Suppressor macrophage (primary cell): ENCODE results near the gene UQCRH.
"Not testable (repeated sequence)": the region's sequence is repeated elsewhere in the genome, so short reads cannot be mapped to it uniquely, and the experiment has no call there.

ENCODE experiments used
- DNase-seq, 4 experiments: peaks; one replicate each; pipeline ENCODE4 v3.0.0-alpha.2; 2020 to 2022

UQCRH gene

DNA sequence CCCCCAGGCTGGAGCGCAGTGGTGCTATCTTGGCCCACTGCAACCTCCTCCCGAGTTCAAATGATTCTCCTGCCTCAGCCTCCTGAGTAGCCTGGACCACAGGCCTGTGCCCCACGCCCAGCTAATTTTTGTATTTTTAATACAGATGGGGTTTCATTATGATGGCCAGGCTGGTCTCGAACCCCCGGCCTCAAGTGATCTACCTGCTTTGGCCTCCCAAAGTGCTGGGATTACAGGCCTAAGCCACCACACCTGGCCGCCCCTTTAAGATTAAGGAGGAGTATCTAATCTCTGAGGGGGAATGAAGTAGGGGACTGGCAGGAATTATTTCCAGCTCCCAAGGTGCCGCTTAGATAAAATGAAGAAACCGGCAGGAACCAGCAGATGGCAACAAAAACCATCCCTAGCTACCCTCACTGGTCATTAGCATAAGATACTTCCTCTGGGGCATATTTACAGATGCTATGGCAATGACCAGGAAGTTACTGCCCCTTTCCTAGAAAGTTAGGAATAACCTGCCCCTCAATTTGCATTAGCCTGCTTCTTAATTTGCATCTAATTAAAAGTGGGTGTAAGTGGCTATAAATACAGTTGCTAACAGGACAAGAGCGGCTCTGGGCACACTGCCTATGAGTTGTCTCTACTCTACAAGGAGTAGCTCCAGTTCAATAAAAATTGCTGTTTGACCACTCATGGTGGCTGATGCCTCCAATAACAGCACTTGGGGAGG, 30.0 kb downstream of the UQCRH start:
- DNase-seq: peak; percentile 74 to 84 (median 80)

DNA sequence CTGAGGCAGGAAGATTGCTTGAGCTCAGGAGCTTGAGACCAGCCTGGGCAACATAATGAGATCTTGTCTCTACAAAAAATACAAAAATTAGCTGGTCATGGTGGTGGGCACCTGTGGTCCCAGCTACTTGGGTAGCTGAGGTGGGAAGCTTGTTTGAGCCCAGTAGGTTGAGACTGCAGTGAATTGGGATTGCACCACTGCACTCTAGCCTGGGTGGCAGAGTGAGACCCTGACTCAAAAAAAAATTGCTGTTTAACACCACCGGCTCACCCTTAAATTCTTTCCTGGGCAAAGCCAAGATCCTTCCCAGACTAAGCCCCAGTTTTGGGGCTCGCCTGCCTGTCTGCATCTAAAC, 30.5 kb downstream of the UQCRH start:
- DNase-seq: no peak

DNA sequence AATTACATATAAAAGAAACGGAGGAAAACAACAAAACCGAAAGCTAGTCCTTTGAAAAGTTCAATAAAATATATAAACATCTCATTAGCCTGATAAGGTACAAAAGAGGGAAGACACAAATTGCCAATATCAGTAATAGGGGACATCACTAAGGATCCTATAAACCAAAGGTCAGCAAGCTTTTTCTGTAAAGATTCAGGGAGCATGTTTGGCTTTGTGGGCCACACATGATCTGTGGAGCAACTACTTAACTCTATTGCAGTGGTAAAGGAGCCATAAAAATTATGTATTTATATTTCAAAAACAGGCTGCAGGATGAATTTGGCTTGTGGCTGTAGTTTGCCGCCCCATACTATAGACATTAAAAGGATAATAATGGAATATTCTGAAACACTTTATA, 31.6 kb downstream of the UQCRH start:
- DNase-seq: no peak

DNA sequence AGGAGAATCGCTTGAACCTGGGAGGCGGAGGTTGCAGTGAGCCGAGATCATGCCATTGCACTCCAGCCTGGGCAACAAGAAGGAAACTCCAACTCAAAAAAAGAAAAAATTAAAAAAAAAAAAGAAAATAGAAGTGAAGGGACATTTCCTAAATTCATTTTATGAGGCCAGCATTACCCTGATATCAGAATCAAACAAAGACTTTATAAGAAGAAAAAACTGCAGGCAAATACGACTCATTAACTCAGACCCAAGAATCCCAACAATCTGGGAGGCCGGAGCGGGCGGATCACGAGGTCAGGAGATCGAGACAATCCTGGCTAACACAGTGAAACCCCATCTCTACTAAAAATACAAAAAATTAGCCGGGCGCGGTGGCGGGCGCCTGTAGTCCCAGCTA, 33.9 kb downstream of the UQCRH start:
- not testable (repeated sequence) for DNase-seq

DNA sequence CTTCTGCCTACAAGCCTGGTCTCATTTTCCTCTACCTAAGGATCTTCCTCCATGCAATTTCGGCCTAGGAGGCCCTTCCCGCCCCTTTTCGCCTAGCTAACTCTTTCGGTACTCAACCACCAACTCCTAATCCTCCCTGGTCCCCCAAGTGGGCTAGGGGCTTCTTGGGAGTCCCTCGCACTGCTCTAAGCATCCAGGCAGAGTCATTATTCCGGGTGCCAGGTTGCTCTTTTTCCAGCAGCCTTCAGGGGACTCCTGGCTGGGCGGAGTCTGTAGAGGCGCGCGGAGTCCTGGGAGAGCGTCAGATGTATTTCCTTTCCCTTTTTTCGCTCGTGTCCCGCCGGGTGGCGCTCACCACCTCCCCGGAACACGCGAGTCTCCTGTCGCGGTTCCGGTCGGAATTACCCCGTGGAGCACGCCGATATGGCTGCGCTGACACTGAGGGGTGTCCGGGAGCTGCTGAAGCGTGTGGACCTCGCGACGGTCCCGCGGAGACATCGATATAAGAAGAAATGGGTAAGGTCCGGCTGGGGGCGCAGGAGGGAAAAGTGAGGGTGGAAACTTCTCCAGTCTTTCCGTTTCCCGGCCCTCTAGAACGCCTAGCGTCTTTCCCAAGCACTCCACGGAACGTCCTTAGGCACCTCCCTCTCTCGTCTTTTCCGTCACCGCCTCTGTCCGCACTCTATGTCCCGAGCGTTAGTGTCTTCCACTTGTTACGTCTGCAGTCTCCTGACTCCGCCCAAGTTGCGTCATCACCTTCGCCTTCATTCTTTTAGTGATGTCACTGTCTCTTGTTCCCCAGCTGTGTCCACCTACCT, 37.1 kb downstream of the UQCRH start, which contains the start of gene NSUN4:
NSUN4 (plus strand) TSS at position 404 of the 818 bp plus-strand sequence; CDS start at position 424, 20 bp downstream.
- peak; percentile 95 to 98 (median 97) for DNase-seq

DNA sequence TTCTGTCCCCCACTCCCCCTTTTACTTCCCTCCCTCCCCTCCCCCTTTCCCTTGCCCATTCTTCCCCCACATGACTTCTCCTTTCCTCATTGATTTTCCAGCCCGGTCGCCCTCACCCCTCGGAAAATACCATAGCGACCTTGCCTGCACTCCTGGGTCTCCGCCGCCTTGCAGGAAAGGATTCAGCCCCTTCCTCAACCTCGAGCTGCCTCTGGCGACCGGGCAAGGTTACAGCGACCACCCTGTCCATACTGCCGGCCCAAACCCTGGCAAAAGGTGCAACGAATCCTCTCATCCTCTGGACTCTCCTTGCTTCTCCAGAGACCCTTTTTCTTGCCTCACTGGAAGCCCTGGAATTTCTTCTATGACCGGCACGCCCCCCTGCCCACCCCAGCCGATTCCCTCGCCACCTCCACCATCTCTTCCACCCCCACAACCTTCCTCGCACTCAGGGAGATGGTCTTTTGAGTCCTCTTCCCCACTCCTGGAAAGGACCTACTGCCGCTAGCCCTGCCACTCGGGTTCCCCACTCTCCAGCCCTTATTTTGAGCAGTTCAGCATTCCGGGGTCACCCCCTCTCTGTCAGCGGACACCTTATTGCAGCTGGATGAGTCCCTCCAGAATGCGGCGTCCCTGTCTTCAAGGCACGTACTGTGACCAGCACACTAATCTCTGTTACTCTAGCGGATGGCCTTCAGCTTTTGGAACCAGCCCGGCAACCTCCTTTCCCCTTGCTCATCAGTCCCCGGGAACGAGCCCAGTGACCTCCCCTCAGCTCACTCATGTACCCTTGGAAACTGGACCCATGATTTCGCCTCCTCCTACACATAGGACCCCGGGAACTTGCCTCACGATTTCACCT, 38.0 kb downstream of the UQCRH start:
- DNase-seq: no peak

DNA sequence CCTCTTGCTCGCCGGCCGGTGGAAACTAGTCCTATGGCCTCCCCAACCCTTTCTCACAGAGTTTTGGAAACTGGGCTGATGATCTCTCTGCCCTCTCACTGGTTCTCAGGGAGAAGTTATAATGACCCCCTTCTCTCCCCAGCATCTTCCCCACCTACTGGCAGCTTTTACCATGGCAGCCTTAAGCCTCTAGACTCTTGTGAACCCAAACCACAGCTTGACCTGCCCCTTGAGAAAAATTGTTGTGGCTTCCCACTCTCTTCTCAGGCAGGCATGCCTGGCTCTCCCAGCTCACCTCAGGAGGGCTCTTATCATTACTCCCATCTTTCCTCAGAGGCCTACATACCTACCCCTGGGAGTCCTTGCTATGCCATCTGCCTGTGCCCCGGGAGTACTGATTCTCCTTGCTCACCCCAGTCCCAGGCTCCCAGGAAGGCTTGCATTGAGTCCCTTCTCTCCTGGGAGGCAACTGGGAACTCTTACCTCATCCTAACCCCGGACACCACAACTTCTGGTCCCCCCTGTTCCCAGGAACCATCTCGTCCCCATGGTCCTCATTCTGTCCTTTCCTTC, 38.7 kb downstream of the UQCRH start:
- DNase-seq: peak; percentile 15 to 27 (median 20)

DNA sequence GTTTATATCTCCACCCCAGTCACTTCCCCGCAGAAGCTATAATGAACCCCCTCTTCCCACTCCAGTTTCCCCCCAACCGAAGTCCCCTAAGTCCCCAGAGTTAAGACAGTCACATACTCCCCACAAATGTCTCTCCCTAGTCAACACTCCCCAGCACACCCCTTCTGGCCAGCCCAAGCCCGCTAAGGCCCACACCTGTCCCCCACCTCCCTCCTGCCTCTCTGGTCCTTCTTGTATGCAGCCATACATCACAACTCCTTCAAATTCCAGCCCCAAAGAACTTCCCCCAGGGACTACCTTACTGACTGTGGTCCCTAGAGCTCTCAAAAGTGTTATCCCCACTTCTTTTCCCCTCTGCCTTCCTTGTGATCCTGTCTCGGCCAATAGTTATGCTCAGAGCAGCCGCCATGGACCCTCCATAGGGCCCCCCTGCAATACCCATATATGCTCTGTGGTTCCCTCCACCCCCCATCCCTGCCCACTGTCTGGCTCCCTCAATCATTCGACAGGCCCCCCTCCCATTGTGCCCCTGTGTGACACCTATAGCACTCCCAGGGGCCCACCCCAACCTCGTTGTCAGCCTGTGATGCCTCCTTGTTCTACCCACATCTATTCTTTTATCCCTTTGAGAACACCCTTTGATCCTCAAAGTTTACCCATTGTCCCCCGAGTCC, 39.3 kb downstream of the UQCRH start:
- no peak for DNase-seq

DNA sequence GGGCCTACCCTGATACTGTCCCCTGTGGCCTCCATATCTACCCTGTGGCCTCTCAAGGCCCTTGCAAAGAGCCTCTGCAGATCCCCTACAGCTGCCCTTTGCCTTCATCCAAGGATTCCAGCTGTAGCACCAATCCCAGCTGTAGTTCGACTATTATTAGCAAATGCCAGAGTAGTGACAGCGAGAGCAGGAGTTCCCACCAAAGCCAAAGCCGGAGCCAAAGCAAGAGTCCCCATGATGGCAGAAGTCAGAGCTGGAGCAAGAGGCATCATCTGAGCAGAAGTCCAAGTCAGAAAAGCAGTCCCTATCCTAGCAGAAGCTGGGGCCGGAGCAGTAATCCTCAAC, 39.8 kb downstream of the UQCRH start:
- no peak for DNase-seq

DNA sequence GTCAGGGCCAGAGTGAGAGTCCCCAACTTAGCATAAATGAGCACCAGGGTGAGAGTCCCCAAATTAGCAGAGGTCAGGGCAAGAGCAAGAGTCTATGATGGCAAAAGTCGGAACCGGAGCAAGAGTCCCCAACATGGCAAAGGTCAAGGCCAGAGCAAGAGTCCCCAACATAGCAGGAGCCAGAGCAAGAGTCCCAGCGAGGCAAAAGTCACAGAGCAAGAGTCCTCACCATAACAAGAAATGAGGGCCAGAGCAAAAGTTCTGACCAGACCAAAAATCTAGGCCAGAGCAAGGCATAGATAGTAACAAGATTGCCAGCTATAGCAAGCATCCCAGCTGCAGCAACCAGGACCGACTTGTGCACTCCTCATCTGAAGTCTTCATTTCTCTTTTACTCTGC, 40.2 kb downstream of the UQCRH start:
- no peak for DNase-seq

DNA sequence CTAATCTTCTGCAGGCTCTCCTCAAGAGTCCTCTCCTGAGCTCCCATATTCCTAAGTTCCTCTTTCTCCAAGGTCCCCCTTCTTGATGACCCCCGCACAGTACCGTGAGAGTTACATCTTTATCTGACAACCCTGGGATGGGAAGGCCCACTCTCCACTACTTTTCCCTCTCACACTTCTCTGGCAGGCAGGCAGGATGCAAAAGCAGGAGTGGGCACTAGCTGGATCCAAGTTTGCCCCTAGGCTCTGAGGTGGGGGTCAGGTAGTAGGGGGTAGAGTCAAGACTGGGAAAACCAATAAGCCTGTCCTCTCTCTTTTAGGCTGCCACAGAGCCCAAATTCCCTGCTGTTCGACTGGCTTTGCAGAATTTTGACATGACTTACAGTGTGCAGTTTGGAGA, 41.0 kb downstream of the UQCRH start:
- no peak for DNase-seq

DNA sequence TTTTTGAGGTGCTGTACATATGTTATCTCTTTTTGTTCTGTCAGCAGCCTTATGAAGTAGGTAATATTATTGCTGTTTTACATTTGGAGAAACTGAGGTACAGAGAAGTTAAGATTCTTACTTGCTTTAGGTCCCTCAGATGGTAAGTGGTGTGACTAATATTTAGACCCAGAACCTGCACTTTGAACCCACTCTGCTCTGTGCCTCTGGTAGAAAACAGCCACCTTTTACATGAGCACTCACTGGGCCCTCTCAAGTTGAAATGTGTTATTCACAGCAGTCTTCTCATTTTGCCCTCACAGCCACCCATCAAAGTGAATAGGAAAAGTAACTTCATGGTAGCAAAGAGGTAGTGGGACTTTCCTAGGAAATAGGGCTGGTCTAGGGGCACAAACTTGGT, 41.8 kb downstream of the UQCRH start:
- DNase-seq: no peak

DNA sequence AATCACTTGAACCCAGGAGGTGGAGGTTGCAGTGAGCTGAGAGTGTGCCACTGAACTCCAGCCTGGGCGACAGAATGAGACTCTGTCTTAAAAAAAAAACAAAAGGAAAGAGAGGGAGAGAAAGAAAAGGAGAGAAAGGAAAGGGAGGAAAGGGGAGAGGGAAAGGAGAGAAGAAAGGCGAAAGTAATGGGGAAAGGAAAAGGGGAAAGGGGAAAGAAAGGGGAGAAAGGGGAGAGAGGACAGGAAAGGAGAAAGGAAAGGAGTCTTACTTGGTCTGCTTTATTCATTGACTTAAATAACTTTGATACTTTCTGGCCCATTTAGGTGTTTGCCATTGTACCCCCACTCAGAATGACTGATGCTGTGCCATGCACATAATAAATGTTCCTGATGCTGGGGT, 48.9 kb downstream of the UQCRH start:
- DNase-seq: no peak

DNA sequence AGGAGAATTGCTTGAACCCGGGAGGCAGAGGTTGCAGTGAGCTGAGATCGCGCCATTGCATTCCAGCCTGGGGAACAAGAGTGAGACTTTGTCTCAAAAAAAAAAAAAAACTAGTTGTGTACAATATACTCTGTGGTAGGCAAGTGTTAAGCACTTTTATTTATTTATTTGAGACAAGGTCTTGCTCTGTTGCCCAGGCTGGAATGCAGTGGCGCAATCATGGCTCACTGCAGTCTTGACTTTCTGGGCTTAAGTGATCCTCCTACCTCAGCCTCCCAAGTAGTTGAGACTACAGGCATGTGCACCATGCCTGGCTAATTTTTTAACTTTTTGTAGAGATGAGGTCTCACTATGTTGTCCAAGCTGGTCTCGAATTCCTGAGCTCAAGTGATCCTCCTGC, 52.4 kb downstream of the UQCRH start:
- not testable (repeated sequence) for DNase-seq

DNA sequence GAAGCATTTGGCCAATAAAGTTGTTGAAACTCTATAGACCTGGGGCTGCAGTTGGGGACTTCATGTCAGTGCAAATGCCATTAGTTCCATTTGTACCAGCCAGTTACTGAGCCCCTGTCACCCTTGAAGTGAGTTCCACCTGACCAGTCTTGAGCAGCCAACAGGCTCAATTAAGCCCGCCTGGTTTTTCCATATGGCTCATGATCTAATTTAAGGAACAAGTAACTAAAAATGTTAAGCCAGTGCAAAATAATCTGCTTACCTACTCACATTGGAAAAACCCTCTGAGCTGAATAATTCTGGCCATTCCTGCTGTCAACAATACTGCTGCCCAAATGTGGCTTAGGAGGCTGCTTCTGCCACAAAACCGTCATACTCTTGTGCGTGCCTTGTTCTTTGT, 58.7 kb downstream of the UQCRH start:
- DNase-seq: no peak

DNA sequence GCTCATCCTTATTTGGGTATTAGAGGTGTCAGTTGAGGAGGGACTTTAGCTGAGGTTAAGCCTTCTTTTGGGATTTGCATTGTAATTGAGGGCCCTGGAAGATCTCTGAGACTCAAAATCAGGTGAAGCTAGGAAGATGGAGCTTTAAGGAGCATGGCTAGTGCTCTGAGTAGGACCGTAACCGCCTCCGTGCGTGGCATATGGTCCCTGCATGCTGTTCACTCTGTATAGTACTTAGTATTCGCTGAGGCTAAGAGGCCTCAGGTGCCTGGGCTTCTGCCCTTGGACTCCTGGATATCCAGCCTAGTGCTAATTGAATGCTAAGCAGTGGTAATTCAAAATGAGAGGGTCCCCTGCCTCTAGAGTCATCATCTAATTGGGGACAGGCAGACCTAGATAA, 59.6 kb downstream of the UQCRH start:
- no peak for DNase-seq

DNA sequence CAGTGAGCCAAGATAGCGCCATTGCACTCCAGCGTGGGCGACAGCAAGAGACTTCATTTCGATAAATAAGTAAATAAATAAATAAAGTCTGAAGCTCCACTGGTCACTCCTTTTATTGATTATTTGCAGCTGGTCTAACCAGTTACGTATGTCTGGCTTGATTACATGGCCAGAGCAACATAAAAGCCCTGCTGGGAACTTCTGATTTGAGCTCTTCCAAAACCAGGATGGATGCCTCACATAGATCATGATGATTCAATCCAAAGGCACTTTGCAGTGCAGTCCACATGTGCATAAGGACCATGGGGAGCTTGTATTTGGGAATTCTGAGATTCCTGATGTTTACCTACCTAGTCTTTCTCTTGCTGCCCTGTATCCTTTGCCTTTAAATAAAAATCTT, 61.1 kb downstream of the UQCRH start:
- no peak for DNase-seq

DNA sequence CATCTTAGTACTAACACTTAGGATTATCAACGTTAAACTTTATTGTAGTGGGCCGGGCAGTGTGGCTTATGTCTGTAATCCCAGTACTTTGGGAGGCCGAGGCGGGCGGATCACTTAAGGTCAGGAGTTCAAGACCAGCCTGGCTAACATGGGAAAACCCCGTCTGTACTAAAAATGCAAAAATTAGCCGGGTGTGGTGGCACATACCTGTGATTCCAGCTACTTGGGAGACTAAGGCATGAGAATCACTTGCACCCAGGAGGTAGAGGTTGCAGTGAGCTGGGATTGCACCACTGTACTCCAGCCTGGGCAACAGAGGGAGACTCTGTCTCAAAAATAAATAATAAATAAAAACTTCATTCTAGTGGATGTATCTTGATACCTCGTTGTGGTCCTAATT, 62.3 kb downstream of the UQCRH start:
- DNase-seq: not testable (repeated sequence)
